IgD-negative memory B cell (primary cell): Measurements from ENCODE around the gene STX16. TPM values are rescaled to one million over a fixed set of nuclear protein-coding genes. Genes with fewer than 3 reads are reported as not detected.

Source experiments
- H3K27ac Mint-ChIP-seq, 3 donors: one replicate each; pipeline ENCODE4 v1.8.0; 2020 to 2022; ENCODE audit warnings: mild to moderate bottlenecking in 3 of 3, mixed read lengths in 3 of 3, moderate library complexity in 1 of 3
- H3K27me3 Mint-ChIP-seq: one replicate; pipeline ENCODE4 v1.8.0; 2021; ENCODE audit warnings: mixed read lengths
- H3K36me3 Mint-ChIP-seq: one replicate; pipeline ENCODE4 v1.8.0; 2020; ENCODE audit warnings: mild to moderate bottlenecking, mixed read lengths
- H3K4me1 Mint-ChIP-seq, 3 donors: one replicate each; pipeline ENCODE4 v1.8.0; 2020 to 2022; ENCODE audit warnings: mixed read lengths in 3 of 3, mild to moderate bottlenecking in 1 of 3
- H3K4me3 Mint-ChIP-seq, 4 donors: one replicate each; pipeline ENCODE4 v1.8.0; 2020 to 2022; ENCODE audit warnings: mild to moderate bottlenecking in 4 of 4, mixed read lengths in 4 of 4, moderate library complexity in 3 of 4
- H3K9me3 Mint-ChIP-seq, 3 donors: one replicate each; pipeline ENCODE4 v1.8.0; 2020 to 2021; ENCODE audit warnings: mixed read lengths in 3 of 3, mild to moderate bottlenecking in 1 of 3
- polyA plus RNA-seq: library from polyadenylated mRNA; unstranded; fragments of 300-500 nt; fragmentation: Illumina TruSeq; gene quantifications from one replicate; pipeline ENCODE4 v1.2.3, GENCODE V29; 2021

The STX16 gene
- polyA plus RNA-seq, 1 donor from 2014 or later = 18.7 TPM

- H3K36me3 Mint-ChIP-seq = no peaks in the 10 kb centered on the region
- peak overlapping the region; percentile 96 to 99 (median 98) for H3K4me3 Mint-ChIP-seq
- H3K4me1 Mint-ChIP-seq = peaks cover 10 to 18% (median 18%) of the 10 kb centered on the region in 3 donors
- peak overlapping the region; percentile 92 to 99 (median 96) for H3K27ac Mint-ChIP-seq
- H3K9me3 Mint-ChIP-seq = no peaks in the 10 kb centered on the region
- H3K27me3 Mint-ChIP-seq = no peaks in the 10 kb centered on the region
Measured at GRCh38 chr20:58651559-58651945, 469 bp downstream of the STX16 start.

GRCh38 chr20:58651946-58652605, 993 bp downstream of the STX16 start:
- peaks cover 11 to 24% (median 23%) of the 10 kb centered on the region in 3 donors for H3K4me1 Mint-ChIP-seq
- peak overlapping the region; percentile 96 to 99 (median 98) for H3K4me3 Mint-ChIP-seq
- H3K27ac Mint-ChIP-seq = peak overlapping the region; percentile 92 to 99 (median 96)
- no peaks in the 10 kb centered on the region for H3K9me3 Mint-ChIP-seq
- H3K36me3 Mint-ChIP-seq = no peaks in the 10 kb centered on the region
- no peaks in the 10 kb centered on the region for H3K27me3 Mint-ChIP-seq

GRCh38 chr20:58652606-58653294, 1.7 kb downstream of the STX16 start:
- H3K9me3 Mint-ChIP-seq = no peaks in the 10 kb centered on the region

GRCh38 chr20:58654337-58654736, 3.3 kb downstream of the STX16 start:
- Mint-ChIP-seq H3K27me3 (no peaks in the 10 kb centered on the region), H3K9me3 (no peaks in the 10 kb centered on the region), H3K27ac (no peak overlapping the region), H3K36me3 (peaks cover 1% of the 10 kb centered on the region), H3K4me3 (no peak overlapping the region), H3K4me1 (peaks cover 14 to 27% (median 26%) of the 10 kb centered on the region in 3 donors)

More at GRCh38 chr20:58652606-58653294, 1.7 kb downstream of the STX16 start:
- H3K4me1 Mint-ChIP-seq = peaks cover 11 to 27% (median 24%) of the 10 kb centered on the region in 3 donors
- H3K36me3 Mint-ChIP-seq = no peaks in the 10 kb centered on the region
- no peaks in the 10 kb centered on the region for H3K27me3 Mint-ChIP-seq
- peak overlapping the region; percentile 96 to 99 (median 98) for H3K4me3 Mint-ChIP-seq
- peak overlapping the region; percentile 92 to 99 (median 96) for H3K27ac Mint-ChIP-seq

- Mint-ChIP-seq H3K27ac (no peak overlapping the region), H3K27me3 (no peaks in the 10 kb centered on the region), H3K9me3 (no peaks in the 10 kb centered on the region), H3K36me3 (peaks cover 1% of the 10 kb centered on the region), H3K4me1 (peaks cover 14 to 33% (median 24%) of the 10 kb centered on the region in 3 donors), H3K4me3 (no peak overlapping the region)
Measured at GRCh38 chr20:58655328-58656107, 4.4 kb downstream of the STX16 start.

GRCh38 chr20:58656831-58657230, 5.7 kb downstream of the STX16 start:
- peaks cover 14 to 31% (median 27%) of the 10 kb centered on the region in 3 donors for H3K4me1 Mint-ChIP-seq
- H3K9me3 Mint-ChIP-seq = no peaks in the 10 kb centered on the region
- H3K36me3 Mint-ChIP-seq = peaks cover 5% of the 10 kb centered on the region
- H3K4me3 Mint-ChIP-seq = peak overlapping the region in 1 of 4 donors; percentile 6
- H3K27ac Mint-ChIP-seq = no peak overlapping the region
- no peaks in the 10 kb centered on the region for H3K27me3 Mint-ChIP-seq

GRCh38 chr20:58657262-58657661, 6.2 kb downstream of the STX16 start:
- no peaks in the 10 kb centered on the region for H3K27me3 Mint-ChIP-seq
- peaks cover 5% of the 10 kb centered on the region for H3K36me3 Mint-ChIP-seq
- H3K9me3 Mint-ChIP-seq = no peaks in the 10 kb centered on the region
- peaks cover 16 to 27% (median 27%) of the 10 kb centered on the region in 3 donors for H3K4me1 Mint-ChIP-seq
- H3K27ac Mint-ChIP-seq = no peak overlapping the region
- no peak overlapping the region for H3K4me3 Mint-ChIP-seq

GRCh38 chr20:58657986-58658385, 6.9 kb downstream of the STX16 start:
- no peak overlapping the region for H3K4me3 Mint-ChIP-seq
- no peaks in the 10 kb centered on the region for H3K9me3 Mint-ChIP-seq
- H3K4me1 Mint-ChIP-seq = peaks cover 15 to 24% (median 23%) of the 10 kb centered on the region in 3 donors
- H3K27ac Mint-ChIP-seq = no peak overlapping the region
- H3K27me3 Mint-ChIP-seq = no peaks in the 10 kb centered on the region
- H3K36me3 Mint-ChIP-seq = peaks cover 6% of the 10 kb centered on the region

GRCh38 chr20:58658760-58659159, 7.7 kb downstream of the STX16 start:
- Mint-ChIP-seq H3K27ac (no peak overlapping the region), H3K4me1 (peaks cover 12 to 19% (median 18%) of the 10 kb centered on the region in 3 donors), H3K9me3 (no peaks in the 10 kb centered on the region), H3K36me3 (peaks cover 10% of the 10 kb centered on the region), H3K27me3 (no peaks in the 10 kb centered on the region), H3K4me3 (no peak overlapping the region)

- peak overlapping the region in 1 of 3 donors; percentile 21 for H3K27ac Mint-ChIP-seq
- peaks cover 12 to 19% (median 18%) of the 10 kb centered on the region in 3 donors for H3K4me1 Mint-ChIP-seq
- H3K36me3 Mint-ChIP-seq = peaks cover 14% of the 10 kb centered on the region
- H3K4me3 Mint-ChIP-seq = no peak overlapping the region
- H3K9me3 Mint-ChIP-seq = no peaks in the 10 kb centered on the region
- no peaks in the 10 kb centered on the region for H3K27me3 Mint-ChIP-seq
Measured at GRCh38 chr20:58659841-58660240, 8.8 kb downstream of the STX16 start.

GRCh38 chr20:58660855-58661597, 9.9 kb downstream of the STX16 start:
- no peak overlapping the region for H3K4me3 Mint-ChIP-seq
- H3K4me1 Mint-ChIP-seq = peaks cover 9 to 19% (median 16%) of the 10 kb centered on the region in 3 donors
- H3K36me3 Mint-ChIP-seq = peaks cover 14% of the 10 kb centered on the region

GRCh38 chr20:58661598-58662473, 10.8 kb downstream of the STX16 start:
- peaks cover 17% of the 10 kb centered on the region for H3K36me3 Mint-ChIP-seq
- H3K4me1 Mint-ChIP-seq = peaks cover 5 to 13% (median 10%) of the 10 kb centered on the region in 3 donors
- peak overlapping the region in 1 of 3 donors; percentile 67 for H3K27ac Mint-ChIP-seq
- H3K9me3 Mint-ChIP-seq = no peaks in the 10 kb centered on the region
- H3K27me3 Mint-ChIP-seq = no peaks in the 10 kb centered on the region
- peak overlapping the region in 1 of 4 donors; percentile 68 for H3K4me3 Mint-ChIP-seq

More at GRCh38 chr20:58660855-58661597, 9.9 kb downstream of the STX16 start:
- Mint-ChIP-seq H3K27ac (peak overlapping the region in 1 of 3 donors; percentile 67), H3K27me3 (no peaks in the 10 kb centered on the region), H3K9me3 (no peaks in the 10 kb centered on the region)

- no peak overlapping the region for H3K27ac Mint-ChIP-seq
Measured at GRCh38 chr20:58664331-58664730, 13.2 kb downstream of the STX16 start.

More at GRCh38 chr20:58664331-58664730, 13.2 kb downstream of the STX16 start:
- Mint-ChIP-seq H3K4me3 (no peak overlapping the region), H3K9me3 (no peaks in the 10 kb centered on the region), H3K36me3 (peaks cover 22% of the 10 kb centered on the region), H3K4me1 (peaks cover 5 to 12% (median 7%) of the 10 kb centered on the region in 3 donors), H3K27me3 (no peaks in the 10 kb centered on the region)
